ENCODE results near the gene KDM4C.

Gene KDM4C

GRCh38 chr9:7212101-7212500 lies 454.3 kb downstream of the KDM4C start:
- H3K4me1 ChIP-seq = no peaks in the 10 kb centered on the region
- no peaks in the 10 kb centered on the region for H3K36me3 ChIP-seq
- peaks cover 5% of the 10 kb centered on the region; the same call in 1 of the 2 replicates for H3K27me3 ChIP-seq
- no peak for DNase-seq
- TF ChIP-seq CTCF (IDR thresholded peaks at IDR 0.05; ENCODE audit: low read depth, low read length) = no peak
- no peak overlapping the region for H3K4me3 ChIP-seq (ENCODE audit: low read depth, low read length)
- H3K9me3 ChIP-seq = no peaks in the 10 kb centered on the region

GRCh38 chr9:7216004-7216841 lies 458.4 kb downstream of the KDM4C start:
- Histone ChIP-seq H3K4me1 (no peaks in the 10 kb centered on the region), H3K4me3 (ENCODE audit: low read depth, low read length) (no peak overlapping the region), H3K9me3 (no peaks in the 10 kb centered on the region), H3K36me3 (no peaks in the 10 kb centered on the region), H3K27me3 (peaks cover 2% of the 10 kb centered on the region; the same call in 1 of the 2 replicates)
- TF ChIP-seq CTCF (IDR thresholded peaks at IDR 0.05; ENCODE audit: low read depth, low read length) = no peak
- no peak for DNase-seq

- no peak overlapping the region for H3K4me3 ChIP-seq (ENCODE audit: low read depth, low read length)
- H3K4me1 ChIP-seq = no peaks in the 10 kb centered on the region
- no peaks in the 10 kb centered on the region for H3K36me3 ChIP-seq
- H3K9me3 ChIP-seq = no peaks in the 10 kb centered on the region
- H3K27me3 ChIP-seq = peaks cover 3% of the 10 kb centered on the region; the same call in 1 of the 2 replicates
- DNase-seq = no peak
- no peak for TF ChIP-seq CTCF (IDR thresholded peaks at IDR 0.05; ENCODE audit: low read depth, low read length)
Observed at GRCh38 chr9:7223981-7224380, 466.2 kb downstream of the KDM4C start.

All from BE2C (cell line).